Measurements from ENCODE around the gene ZNF438.
"Not testable (repeated sequence)": the region's sequence is repeated elsewhere in the genome, so short reads cannot be mapped to it uniquely, and the experiment has no call there.

The ZNF438 gene

GRCh38 chr10:30931094-30931493 lies 100.6 kb downstream of the ZNF438 start:
- DNase-seq = no peak

- no peak for DNase-seq
Measured at GRCh38 chr10:30929901-30930520, 101.7 kb downstream of the ZNF438 start.

DNA sequence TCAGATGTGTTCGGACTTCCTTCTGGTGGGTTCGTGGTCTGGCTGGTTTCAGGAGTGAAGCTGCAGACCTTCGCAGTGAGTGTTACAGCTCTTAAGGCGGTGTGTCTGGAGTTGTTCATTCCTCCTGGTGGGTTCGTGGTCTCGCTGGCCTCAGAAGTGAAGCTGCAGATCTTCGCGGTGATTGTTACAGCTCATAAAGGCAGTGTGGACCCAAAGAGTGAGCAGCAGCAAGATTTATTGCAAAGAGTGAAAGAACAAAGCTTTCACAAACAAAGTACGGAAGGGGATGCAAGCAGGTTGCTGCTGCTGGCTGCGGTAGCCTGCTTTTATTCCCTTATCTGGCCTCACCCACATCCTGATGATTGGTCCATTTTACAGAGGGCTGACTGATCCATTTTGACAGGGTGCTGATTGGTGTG lies 102.3 kb downstream of the ZNF438 start:
- DNase-seq = not testable (repeated sequence)

- no peak for DNase-seq
Measured at GRCh38 chr10:30928742-30929141, 102.9 kb downstream of the ZNF438 start.

DNA sequence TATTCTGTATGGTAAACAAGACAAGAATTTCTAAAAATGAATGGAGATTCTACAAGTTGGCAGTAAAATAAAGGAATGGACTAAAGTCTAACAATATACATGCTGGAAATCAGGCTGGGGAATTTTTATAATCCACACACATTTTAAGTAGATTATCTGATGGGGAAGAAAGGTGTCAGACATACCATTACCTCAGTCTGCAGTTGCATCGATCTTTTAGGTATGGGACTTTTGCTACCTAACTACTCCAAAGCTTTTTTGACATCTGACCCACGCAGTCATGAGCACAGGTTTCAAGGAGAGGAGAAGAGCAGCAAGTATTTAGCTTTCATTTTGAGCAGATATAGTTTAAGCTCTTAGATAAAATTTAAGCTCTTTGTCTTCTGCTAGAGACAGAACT lies 113.0 kb downstream of the ZNF438 start:
- no peak for DNase-seq

GRCh38 chr10:30917789-30918188 lies 113.9 kb downstream of the ZNF438 start:
- no peak for DNase-seq

- no peak for DNase-seq
Measured at GRCh38 chr10:30917067-30917466, 114.6 kb downstream of the ZNF438 start.

GRCh38 chr10:30915146-30915545 lies 116.5 kb downstream of the ZNF438 start:
- DNase-seq = no peak

- DNase-seq = no peak
Measured at GRCh38 chr10:30911303-30911863, 120.3 kb downstream of the ZNF438 start.

GRCh38 chr10:30903397-30904138 lies 128.1 kb downstream of the ZNF438 start:
- DNase-seq = no peak

DNA sequence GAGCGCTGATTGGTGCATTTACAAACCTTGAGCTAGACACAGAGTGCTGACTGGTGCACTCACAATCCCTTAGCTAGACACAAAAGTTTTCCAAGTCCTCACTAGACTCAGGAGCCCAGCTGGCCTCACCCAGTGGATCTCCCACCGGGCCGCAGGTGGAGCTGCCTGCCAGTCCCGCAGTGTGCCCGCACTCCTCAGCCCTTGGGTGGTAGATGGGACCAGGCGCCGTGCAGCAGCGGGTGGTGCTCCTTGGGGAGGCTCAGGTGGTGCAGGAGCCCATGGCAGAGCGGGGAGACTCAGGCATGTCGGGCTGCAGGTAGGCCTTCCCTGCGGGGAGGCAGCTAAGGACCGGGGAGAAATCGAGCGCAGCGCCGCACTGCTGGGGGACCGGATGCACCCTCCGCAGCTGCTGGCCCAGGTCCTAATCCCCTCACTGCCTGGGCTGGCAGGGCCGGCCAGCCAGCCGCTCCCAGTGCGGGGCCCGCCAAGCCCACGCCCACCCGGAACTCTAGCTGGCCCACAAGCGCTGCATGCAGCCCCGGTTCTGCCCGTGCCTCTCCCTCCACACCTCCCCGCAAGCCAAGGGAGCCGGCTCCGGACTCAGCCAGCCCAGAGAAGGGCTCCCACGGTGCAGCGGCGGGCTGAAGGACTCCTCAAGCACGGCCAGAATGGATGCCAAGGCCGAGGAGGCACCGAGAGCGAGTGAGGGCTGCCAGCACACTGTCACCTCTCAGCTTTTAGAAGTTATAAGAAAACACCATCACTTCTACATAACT lies 128.9 kb downstream of the ZNF438 start:
- no peak for DNase-seq

- not testable (repeated sequence) for DNase-seq
Measured at GRCh38 chr10:30901487-30901886, 130.2 kb downstream of the ZNF438 start.

GRCh38 chr10:30898964-30899363 lies 132.7 kb downstream of the ZNF438 start:
- no peak for DNase-seq

GRCh38 chr10:30897547-30897946 lies 134.1 kb downstream of the ZNF438 start:
- no peak for DNase-seq

DNA sequence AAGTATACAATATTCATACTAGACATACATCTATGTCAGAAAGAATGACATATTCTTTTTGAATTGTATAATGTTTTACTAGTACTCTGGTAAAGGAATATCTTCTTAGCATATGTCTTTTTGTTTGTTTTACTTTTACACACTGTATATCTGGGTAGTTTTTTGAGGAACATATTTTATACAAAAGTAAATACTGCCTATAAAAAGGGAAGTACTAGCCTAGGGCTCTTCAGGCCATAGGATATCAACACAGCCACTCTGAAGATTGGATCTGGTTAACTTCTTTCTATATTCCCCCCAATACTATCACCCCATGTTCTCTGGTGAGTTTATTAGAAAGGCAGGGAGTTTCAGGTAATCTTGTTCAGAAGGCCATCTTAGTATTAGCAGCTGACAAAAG lies 134.6 kb downstream of the ZNF438 start:
- DNase-seq = no peak

GRCh38 chr10:30894221-30894620 lies 137.4 kb downstream of the ZNF438 start:
- no peak for DNase-seq

DNA sequence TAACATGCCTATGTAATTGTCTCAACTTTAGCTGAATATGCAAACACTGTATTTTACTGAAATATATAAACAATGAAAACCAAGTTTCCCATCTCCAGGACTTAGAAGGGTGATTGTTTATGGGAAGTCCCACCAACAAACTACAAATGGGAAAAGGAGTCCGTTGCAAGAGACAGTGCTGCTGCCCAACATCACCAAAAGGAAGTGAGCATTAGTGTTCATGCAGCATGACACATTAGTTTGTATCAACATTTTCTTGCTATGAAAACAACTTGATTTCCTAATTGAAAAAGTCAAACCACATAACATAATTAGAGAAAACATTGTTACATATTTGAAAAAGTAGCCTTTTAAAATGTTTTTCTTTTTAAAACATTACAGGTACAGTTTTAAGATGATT lies 138.5 kb downstream of the ZNF438 start:
- no peak for DNase-seq

DNA sequence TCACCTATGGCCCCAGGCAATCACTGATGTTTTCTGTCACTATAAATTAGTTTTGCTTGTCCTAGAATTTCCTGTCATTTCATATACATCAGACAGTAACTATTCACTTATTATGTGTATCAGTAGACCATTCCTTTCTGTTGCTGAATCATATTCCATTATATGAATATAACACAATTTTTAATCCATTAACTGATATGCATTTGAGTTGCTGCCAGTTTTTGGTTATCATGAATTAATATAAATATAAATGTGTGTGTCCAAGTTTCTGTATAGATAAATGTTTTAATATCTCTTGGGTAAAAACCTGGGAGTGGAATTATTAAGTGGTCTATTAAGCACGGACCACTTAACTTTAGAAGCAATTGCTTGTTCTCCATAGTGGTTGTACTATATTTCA lies 143.8 kb downstream of the ZNF438 start:
- no peak for DNase-seq

GRCh38 chr10:30885423-30885822 lies 146.2 kb downstream of the ZNF438 start:
- no peak for DNase-seq

DNA sequence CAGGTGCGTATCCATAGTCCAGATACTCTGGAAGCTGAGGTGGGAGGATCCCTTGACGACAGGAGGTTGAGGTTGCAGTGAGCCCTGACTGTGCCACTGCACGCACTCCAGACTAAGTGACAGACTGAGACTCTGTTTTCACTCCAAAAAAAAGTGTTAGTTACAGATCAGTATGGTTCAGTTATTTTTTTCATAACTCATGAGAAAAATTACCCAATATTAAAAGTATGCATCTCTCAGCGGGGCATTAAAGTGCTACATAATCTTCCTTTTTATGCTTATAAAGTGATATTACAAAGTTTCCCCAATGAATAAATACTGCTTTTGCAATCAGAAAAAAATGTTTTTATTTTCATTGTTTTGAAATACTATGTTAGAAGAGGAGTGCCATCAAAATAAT lies 147.9 kb downstream of the ZNF438 start:
- no peak for DNase-seq

DNA sequence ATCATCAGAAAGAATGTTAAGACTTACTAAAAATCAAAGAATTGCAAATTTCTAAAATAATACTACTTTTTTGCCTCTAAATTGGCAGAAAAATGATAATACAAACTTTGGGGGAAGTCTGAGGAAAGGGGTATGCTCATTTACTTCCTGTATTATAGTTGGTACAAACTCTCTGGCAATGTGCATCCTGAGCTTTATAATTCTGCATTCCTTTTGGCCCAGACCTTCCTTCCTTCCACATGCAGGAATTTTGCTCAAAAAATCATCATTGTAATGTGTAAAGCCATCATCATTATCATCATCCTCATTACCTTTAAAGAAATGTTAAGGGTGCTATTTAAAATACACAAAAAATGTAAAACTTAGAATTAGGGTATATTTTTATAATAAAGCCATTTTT lies 148.5 kb downstream of the ZNF438 start:
- DNase-seq = no peak

GRCh38 chr10:30882281-30882680 lies 149.4 kb downstream of the ZNF438 start:
- no peak for DNase-seq

DNA sequence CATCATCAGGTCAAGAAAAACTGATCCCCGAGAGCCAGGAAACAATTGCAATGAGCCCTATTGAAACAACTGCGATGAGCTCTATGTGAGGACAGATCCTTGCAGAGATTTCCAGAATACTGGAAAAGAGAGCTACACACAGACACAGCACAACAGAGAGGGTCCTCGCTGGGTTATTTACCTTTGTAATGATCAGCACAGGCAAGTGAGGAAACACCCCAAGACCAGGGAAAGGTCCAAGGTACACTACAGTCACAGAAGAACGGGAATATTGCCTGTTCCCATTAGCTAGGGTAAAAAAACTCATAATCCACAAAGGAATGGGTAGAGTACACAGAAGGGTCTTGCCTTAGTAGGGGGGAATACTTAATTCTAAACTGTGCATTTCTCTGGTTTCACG lies 152.7 kb downstream of the ZNF438 start:
- DNase-seq = no peak

- DNase-seq = no peak
Measured at GRCh38 chr10:30877111-30877510, 154.6 kb downstream of the ZNF438 start.
